CD4-positive, alpha-beta T cell treated with Interleukin-15 for 4 hours (primary cell): ENCODE data around the gene NOC3L.

Experiments
- DNase-seq: peaks from one replicate; pipeline ENCODE4 v3.0.0-alpha.2; 2020; ENCODE audit warnings: low spot score

NOC3L gene

GRCh38 chr10:94303929-94304328 lies 58.8 kb downstream of the NOC3L start:
- DNase-seq, result no peak

DNA sequence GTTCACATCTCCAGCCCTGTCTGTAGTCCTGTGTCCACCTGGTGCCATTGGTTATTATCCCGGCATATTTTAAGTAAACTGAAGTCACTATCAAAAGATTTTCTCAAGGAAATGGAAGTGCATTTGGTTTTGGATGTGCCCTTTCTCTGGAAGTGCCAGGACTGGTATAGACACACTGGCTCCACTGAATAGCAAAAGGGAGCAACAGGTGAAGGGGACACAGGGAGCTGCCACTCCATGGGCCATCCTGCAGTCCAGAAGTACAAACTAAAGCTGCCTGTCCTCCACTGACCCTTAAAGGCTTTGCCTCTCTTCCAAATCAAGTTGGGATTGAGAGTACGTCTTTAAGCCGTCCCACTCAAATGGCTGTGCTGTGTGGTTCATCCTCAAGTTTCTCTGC lies 62.7 kb downstream of the NOC3L start:
- DNase-seq, result no peak

DNA sequence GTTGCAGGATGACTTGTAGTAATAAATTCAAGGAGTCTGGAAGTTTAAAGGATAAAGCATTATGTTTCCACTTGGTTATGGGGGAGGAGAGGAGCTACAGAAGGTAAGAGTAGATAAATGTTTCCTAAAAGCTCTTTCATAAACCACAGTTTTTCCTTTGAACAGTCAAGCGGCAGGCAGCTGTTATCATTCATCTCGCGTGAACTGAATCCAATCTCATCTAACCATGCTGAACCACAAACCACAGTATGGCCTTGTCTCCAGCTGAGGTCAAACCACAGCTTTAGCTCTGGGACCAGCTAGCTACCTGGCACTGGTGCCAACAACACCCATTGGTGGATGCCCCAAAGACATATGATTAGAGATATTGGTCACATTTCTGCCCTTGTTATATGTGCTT lies 63.3 kb downstream of the NOC3L start:
- no peak for DNase-seq

DNA sequence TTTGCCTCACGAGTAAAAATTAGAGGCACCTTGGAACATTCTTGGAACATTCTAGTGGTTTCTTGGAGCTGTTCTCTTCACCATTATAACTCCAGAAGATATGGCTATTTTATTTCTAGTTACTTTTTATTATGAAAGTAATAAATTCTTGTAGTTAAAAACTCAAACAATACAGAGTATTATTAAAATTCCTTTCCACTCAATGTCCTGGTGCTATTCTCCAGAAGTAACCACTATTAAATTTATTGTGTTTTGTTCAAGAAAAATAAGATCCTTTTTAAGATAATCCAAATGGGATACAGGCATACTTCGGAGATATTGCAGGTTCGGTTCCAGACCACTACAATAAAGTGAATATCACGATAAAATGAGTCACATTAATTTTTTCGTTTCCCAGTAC lies 68.6 kb downstream of the NOC3L start:
- no peak for DNase-seq

- no peak for DNase-seq
Measured at GRCh38 chr10:94293354-94293753, 69.4 kb downstream of the NOC3L start.

GRCh38 chr10:94292434-94293090 lies 70.2 kb downstream of the NOC3L start:
- no peak for DNase-seq

- no peak for DNase-seq
Measured at GRCh38 chr10:94288361-94289101, 74.2 kb downstream of the NOC3L start.

DNA sequence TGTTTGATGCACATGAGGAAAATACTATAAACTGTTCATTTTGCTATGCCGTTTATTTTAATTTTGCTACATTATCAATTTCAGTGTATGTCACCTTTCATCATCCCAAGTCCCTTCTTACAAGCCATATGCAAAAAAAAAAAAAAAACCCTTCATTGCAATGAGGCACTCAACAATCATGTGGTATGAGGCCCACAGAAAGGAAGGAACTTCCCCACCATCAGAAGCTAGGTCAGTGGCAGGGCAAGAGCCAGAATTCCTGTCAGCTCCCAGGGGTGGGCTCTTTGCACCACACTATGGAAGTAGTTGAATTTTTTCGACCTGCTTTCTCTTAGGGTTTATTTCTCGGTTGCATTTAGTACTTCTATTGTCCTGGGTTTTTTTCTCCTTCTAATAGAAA lies 75.4 kb downstream of the NOC3L start:
- DNase-seq, result no peak

DNA sequence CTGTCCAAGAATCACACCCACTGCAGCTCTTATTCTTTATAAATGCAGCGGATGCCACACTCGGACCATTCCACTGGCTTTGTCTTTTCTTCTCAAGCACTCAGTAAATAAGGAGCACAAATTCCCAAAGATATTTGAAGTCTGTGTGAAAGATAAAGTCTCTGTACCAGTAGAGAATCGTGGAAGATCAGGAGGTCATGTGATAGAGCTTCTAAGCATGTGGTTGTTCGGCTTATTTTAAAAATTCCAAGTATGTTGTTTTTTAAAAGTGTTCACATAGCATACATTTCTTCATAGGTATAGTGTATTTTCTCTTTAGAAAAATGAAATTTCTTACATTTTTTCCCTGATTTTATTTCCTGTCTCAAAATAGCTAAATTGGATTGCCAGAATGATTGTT lies 75.8 kb downstream of the NOC3L start:
- DNase-seq, result no peak

- DNase-seq, result no peak
Measured at GRCh38 chr10:94285271-94285670, 77.5 kb downstream of the NOC3L start.
